DOHH2 (cell line): ENCODE measurements around the gene WDFY4.

ENCODE experiments used
- H3F3A ChIP-seq: fragments of 200-600 bp; sonication (generic), shearing (Covaris generic); 2 replicates; pipeline ENCODE4 v1.6.0; 2016; ENCODE audit warnings: antibody characterized with exemption, mild to moderate bottlenecking; ENCODE audit not compliant: control insufficient read depth, insufficient read depth
- H3K27ac ChIP-seq: fragments of 200-600 bp; sonication (generic); 2 replicates; pipeline ENCODE4 v1.5.1; 2014; ENCODE audit warnings: low read depth, mild to moderate bottlenecking, low read length, moderate library complexity
- H3K27me3 ChIP-seq: fragments of 200-600 bp; sonication (generic); 2 replicates; pipeline ENCODE4 v1.6.1; 2014; ENCODE audit warnings: mild to moderate bottlenecking, low read length, mixed read lengths; ENCODE audit not compliant: control insufficient read depth
- H3K36me3 ChIP-seq: fragments of 200-600 bp; sonication (generic); 2 replicates; pipeline ENCODE4 v1.6.1; 2014; ENCODE audit warnings: mild to moderate bottlenecking, low read length, moderate library complexity, mixed read lengths; ENCODE audit not compliant: control insufficient read depth
- H3K4me1 ChIP-seq: fragments of 200-600 bp; sonication (generic); 2 replicates; pipeline ENCODE4 v1.6.1; 2014; ENCODE audit warnings: mild to moderate bottlenecking, low read length, mixed read lengths; ENCODE audit not compliant: control insufficient read depth
- H3K4me2 ChIP-seq: fragments of 200-600 bp; sonication (generic); 2 replicates; pipeline ENCODE4 v1.6.0; 2014; ENCODE audit warnings: mild to moderate bottlenecking, low read length, moderate library complexity
- H3K4me3 ChIP-seq: fragments of 200-600 bp; sonication (generic); 2 replicates; pipeline ENCODE4 v1.5.1; 2014; ENCODE audit warnings: mild to moderate bottlenecking, low read length, mixed read lengths
- H3K79me2 ChIP-seq: fragments of 200-600 bp; sonication (generic); 2 replicates; pipeline ENCODE4 v1.6.1; 2014; ENCODE audit warnings: mild to moderate bottlenecking, low read length, mixed read lengths; ENCODE audit not compliant: control insufficient read depth
- H3K9me2 ChIP-seq: fragments of 200-600 bp; sonication (generic); replicated peaks from 2 replicates; pipeline ENCODE4 v1.6.1; 2014; ENCODE audit warnings: mild to moderate bottlenecking, low read length, mixed read lengths; ENCODE audit not compliant: control insufficient read depth
- H3K9me3 ChIP-seq: fragments of 200-600 bp; sonication (generic); 2 replicates; pipeline ENCODE4 v1.6.1; 2014; ENCODE audit warnings: antibody characterized with exemption, low read length, mixed read lengths; ENCODE audit not compliant: control insufficient read depth, insufficient read depth
- H4K20me1 ChIP-seq: fragments of 200-600 bp; sonication (generic); 2 replicates; pipeline ENCODE4 v1.6.0; 2014; ENCODE audit warnings: low read depth, mild to moderate bottlenecking, antibody characterized with exemption, low read length, moderate library complexity; ENCODE audit not compliant: control insufficient read depth, insufficient read depth
- CTCF ChIP-seq: fragments of 200-600 bp; sonication (generic); IDR thresholded peaks from one replicate; pipeline ENCODE4 v1.5.1; 2014; ENCODE audit warnings: antibody characterized with exemption, mild to moderate bottlenecking, low read depth, low read length; ENCODE audit not compliant: poor library complexity, severe bottlenecking
- EZH2phosphoT487 ChIP-seq: fragments of 200-600 bp; sonication (generic); IDR thresholded peaks from 2 replicates; pipeline ENCODE4 v1.6.1; 2017; ENCODE audit warnings: borderline replicate concordance, mild to moderate bottlenecking, antibody characterized with exemption, low read length, moderate library complexity, mixed read lengths

The WDFY4 gene

DNA sequence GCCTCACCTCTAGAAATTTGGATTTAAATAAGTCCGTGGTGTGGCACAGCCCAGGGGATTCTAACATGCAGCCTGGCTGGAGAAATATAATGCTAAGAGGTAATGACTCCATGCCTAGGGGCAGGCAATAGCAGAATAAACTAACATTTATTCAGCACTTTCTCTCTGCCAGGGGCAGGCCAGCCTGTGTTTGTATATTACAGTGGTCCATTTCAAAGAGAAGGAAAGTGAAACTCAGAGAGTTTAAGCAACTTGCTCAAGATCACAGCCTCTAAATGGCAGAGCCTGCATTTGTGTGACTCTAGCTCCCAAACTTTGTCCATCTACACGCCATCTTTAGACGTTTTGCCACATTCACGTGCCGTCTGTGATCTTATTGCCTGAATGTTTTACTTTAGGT, 261.7 kb downstream of the WDFY4 start:
- H3K27me3 ChIP-seq, result no peaks in the 10 kb centered on the region
- no peaks in the 10 kb centered on the region for H3K79me2 ChIP-seq
- peaks cover 39% of the 10 kb centered on the region for H3K36me3 ChIP-seq
- H3K4me1 ChIP-seq, result no peaks in the 10 kb centered on the region
- no peaks in the 10 kb centered on the region for H3K9me3 ChIP-seq
- no peak overlapping the region for H3K27ac ChIP-seq
- no peak overlapping the region for H3K4me2 ChIP-seq
- no peaks in the 10 kb centered on the region for H3K9me2 ChIP-seq
- H3F3A ChIP-seq, result no peaks in the 10 kb centered on the region
- H3K4me3 ChIP-seq, result no peak overlapping the region
- TF ChIP-seq EZH2phosphoT487, result no peak
- no peak for TF ChIP-seq CTCF
- H4K20me1 ChIP-seq, result no peaks in the 10 kb centered on the region

- Histone ChIP-seq H3K4me2 (no peak overlapping the region), H3K27ac (no peak overlapping the region), H3K4me3 (no peak overlapping the region), H3K4me1 (no peaks in the 10 kb centered on the region), H3K9me2 (no peaks in the 10 kb centered on the region), H3K79me2 (no peaks in the 10 kb centered on the region), H3K9me3 (no peaks in the 10 kb centered on the region), H3K36me3 (peaks cover 39% of the 10 kb centered on the region), H3K27me3 (no peaks in the 10 kb centered on the region), H3F3A (no peaks in the 10 kb centered on the region), H4K20me1 (no peaks in the 10 kb centered on the region)
- TF ChIP-seq CTCF (no peak), EZH2phosphoT487 (no peak)
These were observed 262.3 kb downstream of the WDFY4 start for GRCh38 chr10:48946891-48947500.

DNA sequence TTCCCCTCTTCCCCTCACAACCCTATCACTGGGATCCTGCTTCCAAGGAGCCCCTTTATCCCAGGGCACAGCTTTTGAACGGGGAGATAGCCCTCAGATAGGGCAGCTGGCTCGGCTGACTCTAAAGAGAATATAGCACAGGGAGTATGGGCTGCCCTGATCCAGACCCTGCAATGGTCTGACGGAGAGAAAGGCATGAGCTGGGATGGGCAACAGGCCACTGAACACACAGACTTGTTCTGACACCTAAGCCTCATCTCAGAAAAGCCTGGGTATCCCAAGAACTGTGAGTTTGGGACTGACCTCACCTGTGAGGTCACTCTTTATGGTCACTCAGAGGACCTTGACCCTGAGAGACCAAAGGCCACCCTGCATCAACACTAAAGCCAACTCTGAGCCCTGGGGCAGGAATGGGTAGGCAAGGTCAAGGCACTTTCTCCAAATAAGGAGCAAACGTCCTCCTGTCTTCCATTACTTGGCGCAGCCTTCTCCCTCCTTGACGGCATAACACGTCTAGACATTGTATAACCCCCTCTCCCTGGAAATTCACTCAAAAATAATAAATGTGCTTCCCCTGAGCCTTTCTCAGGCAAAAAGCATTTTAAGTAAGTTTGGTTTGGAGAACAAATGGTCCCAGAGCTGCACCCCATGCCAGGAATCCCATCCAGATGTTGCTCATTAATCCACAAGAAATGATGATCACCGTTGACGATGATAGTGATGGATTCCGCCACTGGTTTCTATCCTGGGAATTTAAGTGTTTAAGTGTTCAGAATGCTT, 263.2 kb downstream of the WDFY4 start:
- H3K4me3 ChIP-seq, result no peak overlapping the region
- H3K9me2 ChIP-seq, result no peaks in the 10 kb centered on the region
- peaks cover 36% of the 10 kb centered on the region for H3K36me3 ChIP-seq
- H3K4me2 ChIP-seq, result no peak overlapping the region
- no peak overlapping the region for H3K27ac ChIP-seq
- H3F3A ChIP-seq, result no peaks in the 10 kb centered on the region
- H3K4me1 ChIP-seq, result no peaks in the 10 kb centered on the region
- no peak for TF ChIP-seq CTCF
- TF ChIP-seq EZH2phosphoT487, result no peak
- no peaks in the 10 kb centered on the region for H3K27me3 ChIP-seq
- H3K79me2 ChIP-seq, result no peaks in the 10 kb centered on the region
- H3K9me3 ChIP-seq, result no peaks in the 10 kb centered on the region
- no peaks in the 10 kb centered on the region for H4K20me1 ChIP-seq
